NK-92 (cell line): Measurements from ENCODE around the gene CSTF1.
"Not testable (repeated sequence)": the region's sequence is repeated elsewhere in the genome, so short reads cannot be mapped to it uniquely, and the experiment has no call there.

ENCODE experiments used
- DNase-seq: peaks from one replicate; lab custom pipeline; 2025; ENCODE audit not compliant: unreplicated experiment; lab: John Stamatoyannopoulos, UW

The CSTF1 gene

GRCh38 chr20:56368351-56369134 is 23.9 kb upstream of the CSTF1 start:
- DNase-seq, result no peak

GRCh38 chr20:56369179-56369578 is 23.3 kb upstream of the CSTF1 start:
- DNase-seq, result no peak

GRCh38 chr20:56371977-56372376 is 20.5 kb upstream of the CSTF1 start:
- no peak for DNase-seq

DNA sequence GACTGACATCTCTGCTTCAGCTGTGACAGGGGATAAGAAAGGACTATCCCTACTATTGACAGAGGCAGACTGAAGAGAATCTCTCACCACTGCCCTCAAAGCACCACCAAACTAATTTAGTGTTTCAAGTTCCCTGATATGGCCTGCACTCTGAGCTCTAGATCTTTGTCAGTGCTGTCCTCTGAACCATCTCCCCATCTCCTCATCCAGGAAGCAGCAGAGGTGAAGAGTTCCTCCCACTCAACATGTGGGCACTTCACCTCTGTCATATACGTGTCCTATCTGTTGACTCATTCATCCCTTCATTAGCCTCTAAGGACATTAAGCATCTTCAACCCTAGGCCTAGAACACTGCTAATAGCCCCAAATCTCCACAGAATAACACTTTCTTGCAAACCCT is 19.6 kb upstream of the CSTF1 start:
- no peak for DNase-seq

DNA sequence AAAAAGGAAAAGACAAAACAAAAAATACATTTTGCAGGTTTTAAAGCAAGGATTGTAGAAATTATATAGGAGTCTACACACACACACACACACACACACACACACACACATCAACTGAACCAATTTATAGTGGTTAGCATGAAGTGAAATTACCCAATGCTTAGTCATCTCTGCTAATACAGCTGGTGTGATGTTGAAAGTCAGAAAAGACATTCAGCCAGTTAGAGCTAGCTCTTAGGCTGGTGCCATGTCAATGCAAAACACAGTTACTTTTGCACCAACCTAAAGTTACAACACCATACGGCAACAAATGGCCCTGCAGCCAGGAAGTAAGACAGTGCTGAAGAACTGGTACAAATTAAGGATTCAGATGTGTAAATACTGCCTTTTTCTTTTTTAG is 18.5 kb upstream of the CSTF1 start:
- DNase-seq, result no peak

DNA sequence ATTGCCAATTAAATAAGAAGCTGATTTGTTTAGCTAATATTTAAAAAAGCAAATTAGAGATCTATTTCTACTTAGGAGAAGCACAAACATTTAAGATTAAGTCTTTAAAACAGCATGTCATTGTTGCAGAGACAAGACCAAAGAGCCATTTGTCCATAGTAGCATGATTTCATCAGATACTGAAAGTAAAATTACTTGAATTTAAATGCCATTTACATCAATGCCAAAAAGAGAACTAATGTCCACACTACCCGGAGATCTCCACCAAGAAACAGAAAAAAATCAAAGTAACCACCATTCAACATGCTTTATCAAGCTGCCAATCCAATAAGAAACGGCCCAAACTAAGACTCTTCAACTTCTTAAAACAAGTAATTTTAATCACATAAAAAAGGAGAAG is 16.1 kb upstream of the CSTF1 start:
- no peak for DNase-seq

DNA sequence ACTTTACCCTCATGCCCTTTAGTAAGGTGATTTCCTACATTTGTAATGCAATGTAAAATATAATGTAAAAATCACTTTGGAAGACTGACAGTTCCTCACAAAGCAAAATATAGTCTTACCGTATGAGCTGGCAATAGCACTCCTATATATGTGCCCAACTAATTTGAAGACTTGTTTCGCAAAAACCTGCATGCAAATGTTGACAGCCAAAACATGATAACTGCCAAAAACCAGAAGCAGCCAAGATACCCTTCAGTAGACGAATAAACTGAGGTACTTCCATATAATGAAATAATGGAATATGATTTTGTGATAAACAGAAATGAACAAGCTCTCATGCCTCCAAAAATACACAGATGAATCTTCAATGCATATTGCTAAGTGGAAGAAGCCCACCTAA is 14.1 kb upstream of the CSTF1 start:
- no peak for DNase-seq

DNA sequence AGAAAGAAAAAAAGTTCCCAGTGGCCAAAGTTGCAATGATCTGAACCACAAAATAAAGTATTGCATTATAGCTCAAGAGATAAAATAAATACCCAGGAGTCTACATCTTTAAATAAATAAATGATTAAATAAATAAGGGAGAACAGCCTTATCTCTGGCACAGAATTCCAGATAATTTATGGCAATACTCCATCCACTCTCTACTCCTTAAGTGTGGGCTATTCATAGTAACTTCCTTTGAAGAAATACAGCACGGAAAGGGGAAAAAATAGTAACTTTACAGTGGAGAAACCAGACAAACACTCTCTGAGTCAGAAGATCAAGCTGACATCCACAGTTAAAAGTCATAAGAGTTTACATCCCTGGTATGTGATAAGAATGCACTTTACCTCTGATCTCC is 12.1 kb upstream of the CSTF1 start:
- no peak for DNase-seq

DNA sequence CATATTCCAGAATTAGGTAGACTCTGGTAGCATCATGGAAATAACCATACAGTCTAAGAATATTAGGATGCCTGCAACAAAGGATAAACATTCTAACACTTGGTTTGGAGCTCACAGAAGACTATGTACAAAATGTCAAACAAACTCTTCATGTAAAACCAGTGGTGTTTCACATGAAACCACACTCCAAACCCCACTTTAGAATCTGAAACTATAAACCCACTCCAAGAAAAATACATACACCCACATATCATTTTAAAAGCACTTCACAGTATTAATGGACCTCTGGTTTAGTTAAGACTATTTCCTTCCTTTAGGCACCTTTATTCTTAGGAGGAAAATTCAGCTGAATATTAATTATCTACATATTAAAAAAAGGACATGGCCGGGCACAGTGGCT is 10.9 kb upstream of the CSTF1 start:
- DNase-seq, result no peak

DNA sequence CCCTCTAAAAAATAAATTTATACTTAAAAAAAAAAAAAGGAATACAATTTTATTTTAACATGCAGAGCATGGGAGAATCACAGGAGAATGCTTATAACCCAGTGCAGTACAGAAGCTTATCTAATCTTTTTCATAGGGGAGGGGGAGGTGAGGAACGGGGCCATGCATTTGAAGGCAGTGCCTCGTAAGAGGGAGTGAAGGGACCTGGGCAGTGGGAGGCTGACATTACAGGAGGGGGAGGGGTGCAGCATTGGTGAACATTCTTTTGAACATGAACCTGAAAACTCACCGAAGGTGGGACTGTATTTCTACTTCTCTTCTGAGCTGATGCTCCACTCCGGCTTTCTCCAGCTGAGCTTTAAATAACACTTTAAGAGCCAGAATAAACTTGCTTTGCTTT is 9.7 kb upstream of the CSTF1 start:
- DNase-seq, result no peak

DNA sequence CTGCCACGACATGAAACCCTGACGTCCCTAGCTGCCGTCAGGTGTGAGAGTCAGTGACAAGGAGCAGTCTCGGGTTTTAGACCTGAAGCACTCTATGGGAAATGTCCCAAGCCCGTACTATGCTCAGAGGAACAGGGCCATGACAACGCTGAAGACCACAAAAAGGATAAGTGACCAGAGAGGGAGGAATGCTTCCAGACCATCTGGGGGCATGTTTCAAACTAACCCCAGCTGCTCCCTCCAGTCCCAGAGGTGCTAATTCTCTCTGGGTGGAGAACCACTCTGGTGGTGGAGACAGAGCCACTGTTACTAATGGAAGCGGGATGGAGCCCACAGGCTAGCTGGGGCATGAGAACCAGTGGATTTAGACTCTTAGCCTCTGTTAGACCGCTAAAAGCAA is 9.1 kb upstream of the CSTF1 start:
- DNase-seq, result no peak

DNA sequence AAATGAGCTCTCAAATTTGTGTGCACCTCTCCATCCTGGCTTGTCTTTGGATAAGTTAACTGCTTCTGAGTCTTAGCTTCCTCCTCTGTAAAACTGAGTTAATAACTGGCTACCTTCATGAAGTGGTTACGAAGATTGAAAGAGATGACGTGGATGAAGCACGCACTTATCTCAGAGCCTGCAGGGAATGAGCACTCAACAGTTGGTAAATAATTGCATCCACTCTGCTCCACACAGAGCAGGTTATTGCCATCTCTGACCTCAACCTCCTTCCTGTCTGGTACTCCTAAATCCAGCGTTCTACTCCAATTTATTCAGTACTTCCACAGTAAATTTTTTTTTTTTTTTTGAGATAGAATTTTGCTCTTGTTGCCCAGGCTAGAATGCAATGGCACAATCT is 7.3 kb upstream of the CSTF1 start:
- DNase-seq, result no peak

GRCh38 chr20:56386219-56386618 is 6.2 kb upstream of the CSTF1 start:
- no peak for DNase-seq

DNA sequence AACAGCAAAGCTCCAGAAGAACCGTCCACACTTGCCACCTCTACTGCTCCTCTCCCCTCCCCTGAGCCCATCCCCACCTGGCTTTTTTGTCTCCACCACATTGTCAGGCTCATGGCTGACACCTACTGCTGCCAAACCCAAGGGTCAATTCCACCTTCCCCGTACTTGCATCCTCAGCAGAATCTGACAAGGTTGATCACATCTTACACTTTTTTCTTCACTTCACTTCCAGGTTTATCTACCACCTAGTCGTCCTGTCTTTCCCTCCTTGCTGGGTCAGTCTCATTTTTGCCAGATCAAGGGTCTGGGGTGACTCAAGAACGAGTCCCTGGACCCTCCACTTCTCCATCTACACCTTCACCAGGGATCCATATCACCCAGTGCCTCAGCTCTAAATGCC is 3.6 kb upstream of the CSTF1 start:
- DNase-seq, result no peak

DNA sequence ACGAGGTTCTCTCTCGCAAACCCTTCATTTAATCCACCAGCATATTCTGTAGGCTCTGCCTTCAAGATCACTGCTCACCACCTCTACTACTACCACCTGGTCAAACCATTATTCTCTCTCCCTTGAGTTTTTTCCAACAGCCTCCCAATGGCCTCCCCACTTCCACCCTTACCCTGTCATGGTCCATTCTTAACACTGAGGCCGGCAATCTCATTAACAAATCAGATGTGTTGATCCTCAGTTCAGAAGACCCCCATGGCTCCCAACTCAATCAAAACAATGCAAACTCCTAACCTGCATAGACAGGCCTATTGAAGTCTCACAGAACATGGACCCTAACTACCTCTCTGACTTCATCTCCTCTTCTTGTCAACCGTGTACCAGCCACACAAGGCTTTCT is 2.6 kb upstream of the CSTF1 start:
- no peak for DNase-seq

DNA sequence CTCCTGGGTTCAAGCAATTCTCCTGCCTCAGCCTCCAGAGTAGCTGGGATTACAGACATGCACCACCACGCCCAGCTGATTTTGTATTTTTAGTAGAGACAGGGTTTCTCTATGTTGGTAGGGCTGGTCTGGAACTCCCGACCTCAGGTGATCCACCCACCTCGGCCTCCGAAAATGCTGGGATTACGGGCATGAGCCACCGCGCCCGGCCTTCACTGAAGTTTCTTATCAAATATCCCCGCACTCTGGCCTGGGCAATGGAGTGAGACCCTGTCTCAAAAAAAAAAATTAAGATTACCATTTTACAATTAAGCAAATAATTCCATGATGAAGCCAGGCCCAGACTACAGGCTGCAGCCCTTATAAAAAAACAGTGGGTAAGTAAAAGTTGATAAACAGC is 2.0 kb upstream of the CSTF1 start:
- not testable (repeated sequence) for DNase-seq

- no peak for DNase-seq
Measured at GRCh38 chr20:56391037-56391436, 1.4 kb upstream of the CSTF1 start.

DNA sequence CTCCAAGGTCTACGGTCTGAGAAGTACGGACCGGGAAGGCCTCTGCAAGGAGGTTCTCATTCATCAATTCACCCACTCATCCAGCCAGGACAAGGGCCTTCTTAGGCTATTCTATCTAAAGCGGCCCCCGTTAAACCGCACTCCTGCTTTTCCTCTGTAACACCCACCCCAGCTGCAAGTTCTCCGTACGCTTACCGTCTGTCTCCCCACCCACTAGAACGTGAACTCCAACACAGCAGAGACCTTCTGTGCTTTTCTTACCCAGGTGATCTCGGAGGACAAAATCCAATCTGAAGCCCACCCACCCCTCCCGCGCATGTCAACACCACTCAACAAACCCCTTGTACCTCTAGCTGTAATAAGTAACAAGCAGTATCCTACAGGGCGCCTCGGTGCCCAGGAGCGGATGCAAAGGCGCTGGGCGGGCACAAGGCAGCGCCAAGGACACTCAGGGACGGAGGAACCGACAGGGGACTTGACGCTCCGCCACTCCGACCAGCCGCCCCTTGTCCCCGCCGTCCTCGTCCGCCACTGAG is 781 bp upstream of the CSTF1 start:
- no peak for DNase-seq

DNA sequence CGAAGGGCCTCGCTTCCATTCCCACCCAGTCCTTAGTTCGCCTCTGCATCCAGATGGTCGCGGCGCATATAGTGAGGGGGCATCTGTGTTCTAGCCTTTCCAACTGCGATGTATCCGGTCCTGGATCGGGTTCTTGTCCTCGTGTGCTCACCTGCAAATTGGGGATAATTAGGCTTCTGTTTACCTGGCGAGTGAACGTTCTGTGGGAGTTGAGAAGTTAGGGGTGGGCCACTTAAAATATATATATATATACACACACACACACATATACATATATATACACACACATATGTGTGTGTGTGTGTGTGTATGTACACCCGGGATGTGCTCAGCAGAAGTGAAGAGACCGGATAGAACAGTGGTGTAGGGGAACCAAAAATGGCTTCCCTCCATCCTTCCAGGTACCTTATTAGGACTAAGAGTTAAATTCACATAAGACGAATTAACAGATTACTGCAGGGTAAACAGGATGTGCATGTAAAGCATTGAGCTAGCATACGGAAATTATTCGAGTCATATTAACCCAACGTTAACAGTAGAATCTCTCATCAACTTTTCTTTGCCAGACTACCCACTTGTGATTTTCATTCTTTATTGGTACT is 537 bp downstream of the CSTF1 start:
- DNase-seq, result no peak

- DNase-seq, result no peak
Measured at GRCh38 chr20:56393653-56394052, 1.2 kb downstream of the CSTF1 start.

GRCh38 chr20:56395166-56395565 is 2.7 kb downstream of the CSTF1 start:
- no peak for DNase-seq

DNA sequence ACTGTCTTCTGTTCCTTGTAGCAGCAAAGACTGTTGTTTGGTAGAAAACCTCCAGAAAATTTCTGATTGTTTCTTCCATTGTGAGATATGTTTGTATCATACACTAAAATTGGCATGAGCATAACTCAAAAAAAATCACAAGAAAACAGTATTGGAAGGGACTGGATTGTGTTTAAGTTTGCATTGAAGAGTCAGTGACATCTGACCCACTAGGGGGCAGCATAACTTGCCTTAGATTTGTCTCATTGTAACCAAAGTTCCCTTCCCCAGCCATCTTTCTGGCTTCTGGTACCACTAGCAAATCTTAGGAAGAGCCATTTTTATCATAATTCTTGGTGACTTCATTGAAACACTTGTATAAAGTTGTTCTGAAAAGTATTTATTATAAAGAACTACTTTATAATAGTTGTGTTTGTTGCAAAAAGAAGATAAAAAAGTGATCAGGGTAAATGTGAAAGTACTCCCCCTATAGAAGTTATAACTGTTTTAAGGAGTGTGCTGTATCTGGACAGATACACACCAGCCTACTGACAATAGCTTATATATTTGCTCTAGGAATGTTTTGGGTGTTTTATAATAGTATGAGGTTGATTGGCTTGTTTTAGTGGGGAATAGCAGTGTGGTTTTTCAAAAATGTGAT is 7.7 kb downstream of the CSTF1 start:
- no peak for DNase-seq
